MCF 10A (cell line): Measurements from ENCODE around the gene COPB1. TPM values are rescaled to one million over a fixed set of nuclear protein-coding genes. Genes with fewer than 3 reads are reported as not detected.

Experiments used
- BruUV-seq: library from RNA; stranded (reverse); fragments of 400-500 nt; replicated peaks from 2 replicates; lab custom pipeline; 2021; lab: Mats Ljungman, UMichigan
- CTCF ChIA-PET: fragments of 300-600 bp; sonication (Branson Sonifier 250); formaldehyde crosslinking; extraction: SDS; loops from one replicate; lab custom pipeline; 2021; ENCODE audit warnings: antibody characterized with exemption, inconsistent platforms; lab: Yijun Ruan, JAX
- POLR2A ChIA-PET: fragments of 300-600, 350-650 bp; sonication (Branson Sonifier 250); formaldehyde crosslinking; extraction: SDS; loops from one replicate; lab custom pipeline; 2020; ENCODE audit warnings: antibody characterized with exemption, inconsistent platforms; lab: Yijun Ruan, JAX
- DNase-seq: peaks from one replicate; pipeline ENCODE4 v3.0.0-alpha.2; 2018; ENCODE audit not compliant: unreplicated experiment
- H3K27ac Mint-ChIP-seq: one replicate; pipeline ENCODE4 v1.8.0; 2022; ENCODE audit warnings: mild to moderate bottlenecking, low read depth, mixed read lengths; ENCODE audit not compliant: unreplicated experiment
- H3K27me3 Mint-ChIP-seq: one replicate; pipeline ENCODE4 v1.8.0; 2022; ENCODE audit warnings: mixed read lengths; ENCODE audit not compliant: insufficient read depth, unreplicated experiment
- H3K36me3 Mint-ChIP-seq: one replicate; pipeline ENCODE4 v1.8.0; 2022; ENCODE audit warnings: mild to moderate bottlenecking, moderate library complexity, mixed read lengths; ENCODE audit not compliant: insufficient read depth, unreplicated experiment
- H3K4me1 Mint-ChIP-seq: one replicate; pipeline ENCODE4 v1.8.0; 2022; ENCODE audit warnings: mixed read lengths; ENCODE audit not compliant: insufficient read depth, unreplicated experiment
- H3K4me3 Mint-ChIP-seq: one replicate; pipeline ENCODE4 v1.8.0; 2022; ENCODE audit warnings: mild to moderate bottlenecking, moderate library complexity, mixed read lengths; ENCODE audit not compliant: unreplicated experiment
- H3K9me3 Mint-ChIP-seq: one replicate; pipeline ENCODE4 v1.8.0; 2022; ENCODE audit warnings: mixed read lengths; ENCODE audit not compliant: unreplicated experiment
- CTCF ChIP-seq: fragments of 200-600 bp; IDR thresholded peaks from one replicate; pipeline ENCODE4 v1.8.0; 2022; ENCODE audit warnings: antibody characterized with exemption, mild to moderate bottlenecking; ENCODE audit not compliant: unreplicated experiment
- intact Hi-C: fragments of 100-400 bp; cut with micrococcal nuclease; formaldehyde crosslinking; loops from 2 replicates; pipeline ENCODE4 v1.14.1; 2022
- total RNA-seq: library from RNA; stranded (reverse); gene quantifications from 2 replicates; pipeline ENCODE4 v1.2.3, GENCODE V29; 2022

Gene COPB1
- total RNA-seq, 1 experiment from 2014 or later: 159 TPM

- Mint-ChIP-seq H3K4me1 (peaks cover 14% of the 10 kb centered on the region), H3K27me3 (no peaks in the 10 kb centered on the region), H3K36me3 (peaks cover 50% of the 10 kb centered on the region), H3K4me3 (peak overlapping the region; percentile 91), H3K27ac (peak overlapping the region; percentile 98), H3K9me3 (no peaks in the 10 kb centered on the region)
- no peak for DNase-seq
- intact Hi-C loops: no loop called here
- ChIA-PET CTCF (interaction anchor here (0.7 kb wide), 1 partner anchor 1037 kb away, joined by 3 read pairs; no protein-coding TSS in a partner anchor), POLR2A (interaction anchor here (0.7 to 2.7 kb wide), 9 partner anchors 13 to 373 kb away, joined by 3 to 43 read pairs (median 3); partner anchors contain the start of genes COPB1 and CYP2R1)
- BruUV-seq: no TSS peak
- TF ChIP-seq CTCF: no peak
These were observed 19.2 kb upstream of the COPB1 start for GRCh38 chr11:14518820-14519219.

- no peak for TF ChIP-seq CTCF
- intact Hi-C loops: no loop called here
- Mint-ChIP-seq H3K27ac (no peak overlapping the region), H3K9me3 (no peaks in the 10 kb centered on the region), H3K4me3 (no peak overlapping the region), H3K27me3 (no peaks in the 10 kb centered on the region), H3K4me1 (peaks cover 11% of the 10 kb centered on the region), H3K36me3 (peaks cover 94% of the 10 kb centered on the region)
- DNase-seq: no peak
- no TSS peak for BruUV-seq
- CTCF ChIA-PET: no interaction called here
- POLR2A ChIA-PET: interaction anchor here (1.3 kb wide), 1 partner anchor 13 kb away, joined by 6 read pairs; no protein-coding TSS in a partner anchor
These were observed 14.2 kb upstream of the COPB1 start for GRCh38 chr11:14513800-14514199.

GRCh38 chr11:14506532-14506931, 6.9 kb upstream of the COPB1 start:
- H3K4me1 Mint-ChIP-seq: peaks cover 8% of the 10 kb centered on the region
- BruUV-seq: no TSS peak
- H3K27me3 Mint-ChIP-seq: no peaks in the 10 kb centered on the region
- ChIA-PET CTCF (no interaction called here), POLR2A (interaction anchor here (1.7 kb wide), 1 partner anchor 13 kb away, joined by 7 read pairs; no protein-coding TSS in a partner anchor)
- intact Hi-C loops: no loop called here
- TF ChIP-seq CTCF: no peak
- H3K27ac Mint-ChIP-seq: no peak overlapping the region
- no peak overlapping the region for H3K4me3 Mint-ChIP-seq
- peaks cover 84% of the 10 kb centered on the region for H3K36me3 Mint-ChIP-seq
- DNase-seq: no peak
- H3K9me3 Mint-ChIP-seq: no peaks in the 10 kb centered on the region

DNA sequence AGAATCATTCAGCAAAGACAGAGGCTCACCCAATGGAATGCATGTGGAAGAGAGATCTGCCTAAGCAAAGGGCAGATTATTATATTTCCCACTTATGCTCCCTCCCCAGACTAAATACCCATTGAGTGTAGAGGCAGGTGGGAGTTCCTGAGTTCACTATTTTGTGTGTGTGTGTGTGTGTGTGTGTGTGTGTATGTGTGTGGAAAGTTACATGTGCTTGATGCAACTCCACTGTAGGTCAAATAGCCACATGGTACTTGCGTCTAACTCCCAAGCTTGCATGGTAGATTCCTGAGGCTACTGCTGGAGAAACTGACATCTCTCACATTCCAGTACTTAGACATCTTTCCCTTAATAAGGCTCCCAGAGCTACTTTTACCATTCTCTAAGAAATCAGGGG, 3.4 kb upstream of the COPB1 start:
- no TSS peak for BruUV-seq

More for the DNA sequence above, 3.4 kb upstream of the COPB1 start:
- Mint-ChIP-seq H3K27ac (no peak overlapping the region), H3K27me3 (no peaks in the 10 kb centered on the region), H3K4me3 (no peak overlapping the region), H3K4me1 (peaks cover 12% of the 10 kb centered on the region), H3K9me3 (no peaks in the 10 kb centered on the region), H3K36me3 (peaks cover 64% of the 10 kb centered on the region)
- TF ChIP-seq CTCF: no peak
- no peak for DNase-seq
- ChIA-PET POLR2A (interaction anchor here (1.1 kb wide), 1 partner anchor 8 kb away, joined by 5 read pairs; no protein-coding TSS in a partner anchor), CTCF (no interaction called here)
- intact Hi-C loops: no loop called here
